ENCODE measurements around the gene CHN1.

GRCh38 chr2:175001566-175001965 lies 3.6 kb downstream of the CHN1 start:
- TF ChIP-seq POLR2A (IDR thresholded peaks at IDR 0.05; ENCODE audit: low read depth, low read length) = no peak
- TF ChIP-seq SPI1 (IDR thresholded peaks at IDR 0.05; ENCODE audit: low read depth, low read length) = no peak

All from GM12891 (cell line).